Hematopoietic multipotent progenitor cell treated with erythropoietin and hydrocortisone succinate and interleukin-3 and kit ligand, for 6 days (in vitro differentiated cells): ENCODE measurements around the gene IQSEC3.

Source experiments
- DNase-seq: peaks from one replicate; pipeline ENCODE4 v3.0.0-alpha.2; 2015

IQSEC3 gene

DNA sequence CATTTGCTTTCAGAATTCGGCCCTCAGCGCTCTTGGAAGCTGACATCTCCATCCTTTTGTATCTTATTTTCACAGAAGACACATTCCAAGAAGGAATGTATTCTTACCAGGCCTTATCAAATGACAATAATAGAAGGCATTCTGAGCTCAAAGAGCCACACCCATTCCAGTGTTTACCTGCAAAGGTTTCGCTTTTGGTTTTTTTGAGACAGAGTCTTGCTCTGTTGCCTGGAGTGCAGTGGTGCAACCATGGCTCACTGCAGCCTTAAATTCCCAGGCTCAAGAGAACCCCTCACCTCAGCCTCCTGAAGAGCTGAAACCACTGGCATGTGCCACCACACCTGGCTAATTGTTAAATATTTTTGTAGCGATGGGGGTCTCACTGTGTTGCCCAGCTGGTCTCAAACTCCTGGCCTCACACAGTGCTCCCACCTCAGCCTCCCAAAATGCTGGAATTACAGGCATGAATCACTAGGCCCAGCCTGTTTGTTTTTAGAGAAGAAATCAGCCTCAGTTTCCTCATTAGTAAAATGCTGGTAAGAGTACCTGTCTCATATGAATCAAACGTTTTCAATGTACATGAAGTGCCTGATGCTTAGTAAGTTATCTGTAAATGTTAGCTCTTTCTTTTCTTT lies 78.2 kb downstream of the IQSEC3 start:
- DNase-seq = no peak

GRCh38 chr12:145369-145960 lies 78.9 kb downstream of the IQSEC3 start:
- DNase-seq = no peak

DNA sequence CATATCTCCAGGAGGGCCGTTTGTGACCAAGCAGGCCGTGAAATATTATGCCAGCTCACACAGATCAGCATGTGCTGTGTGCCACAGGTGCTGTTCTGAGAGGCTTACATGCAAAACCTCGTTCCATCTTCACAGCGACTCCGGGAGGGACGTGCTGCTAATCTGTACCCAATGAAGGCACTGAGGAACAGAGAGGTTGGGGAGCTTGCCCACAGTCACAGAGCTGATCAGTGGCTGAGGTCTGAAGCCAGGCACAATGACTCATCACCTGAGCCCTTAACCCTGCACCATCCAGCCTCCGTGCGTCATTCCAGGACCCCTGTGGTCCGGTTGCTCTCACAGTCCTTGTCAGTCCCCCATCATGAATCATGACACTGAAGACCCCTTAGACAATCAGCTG lies 80.7 kb downstream of the IQSEC3 start:
- no peak for DNase-seq

- DNase-seq = no peak
These were observed 82.3 kb downstream of the IQSEC3 start for GRCh38 chr12:148676-149416.

- DNase-seq = no peak
These were observed 85.0 kb downstream of the IQSEC3 start for GRCh38 chr12:151579-151978.

DNA sequence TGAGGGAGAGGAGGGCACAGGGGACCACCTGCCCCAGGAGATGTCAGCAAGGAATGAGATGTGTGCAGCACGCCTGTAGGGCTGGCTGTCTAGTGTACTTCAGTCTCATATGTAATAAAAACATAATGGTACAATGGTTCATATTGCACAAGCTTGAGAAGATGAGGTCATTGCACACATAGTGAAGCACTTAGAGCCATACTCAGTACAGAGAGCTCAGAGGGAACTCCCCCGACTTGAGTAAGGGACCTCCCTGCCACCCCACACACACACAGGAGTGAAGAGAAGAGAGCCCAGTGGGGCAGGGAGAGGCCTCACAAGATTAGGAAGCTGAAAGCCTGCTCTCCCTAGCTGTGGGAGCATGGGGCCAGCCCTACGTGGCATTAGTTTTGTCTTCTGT lies 85.9 kb downstream of the IQSEC3 start:
- no peak for DNase-seq

DNA sequence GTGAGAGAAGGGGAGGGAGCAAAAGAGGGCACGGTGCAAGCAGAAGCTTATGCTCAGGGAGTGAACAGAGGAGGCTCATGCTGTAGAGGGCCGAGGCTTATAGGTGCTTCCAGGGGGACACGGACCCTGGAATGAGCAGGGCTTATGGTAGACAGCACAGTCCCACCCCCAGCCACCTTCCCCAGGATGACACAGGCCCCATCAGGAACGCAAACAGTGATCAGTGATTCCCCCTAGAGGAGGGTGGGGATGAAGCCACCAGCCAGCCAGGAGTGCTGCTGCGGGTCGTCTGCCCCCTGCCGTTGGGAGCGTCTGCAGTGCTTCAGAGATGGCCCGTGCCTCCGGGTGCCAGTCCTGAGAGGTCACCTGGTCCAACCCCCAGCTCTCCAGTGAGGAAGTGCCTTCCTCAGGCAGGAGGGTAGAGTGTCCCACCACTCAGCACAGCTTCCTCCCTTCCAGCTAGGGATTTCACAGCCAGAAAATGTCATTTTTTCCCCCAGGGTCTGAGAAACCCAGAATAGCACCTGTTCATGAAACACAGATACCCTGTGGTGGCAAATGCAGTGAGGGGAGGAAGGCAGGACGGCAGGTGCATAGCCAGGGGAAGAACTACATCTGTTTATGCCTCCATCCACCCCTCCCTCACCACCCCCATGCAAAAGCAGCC lies 86.6 kb downstream of the IQSEC3 start:
- DNase-seq = peak; percentile 93

- no peak for DNase-seq
These were observed 87.5 kb downstream of the IQSEC3 start for GRCh38 chr12:154058-154457.

DNA sequence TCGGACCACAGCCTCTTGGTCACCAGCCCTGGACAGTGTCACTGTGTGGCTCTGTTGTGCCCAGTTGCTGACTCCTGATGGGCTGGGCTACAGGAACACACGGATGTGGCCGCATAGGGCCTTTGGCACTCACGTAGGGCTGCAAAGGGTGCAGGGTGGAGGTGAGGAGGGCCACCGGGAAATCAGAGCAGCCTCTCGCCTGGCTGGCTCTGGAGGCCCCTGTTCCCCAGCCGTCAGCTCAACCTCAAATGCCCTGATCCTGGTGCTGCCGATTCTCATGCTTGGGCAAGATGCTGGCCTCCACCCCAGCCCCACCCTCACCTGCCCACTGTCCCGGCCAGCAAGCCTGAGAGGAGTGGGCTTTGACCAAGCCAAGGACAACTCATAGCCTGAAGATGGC lies 88.4 kb downstream of the IQSEC3 start:
- DNase-seq = no peak

- no peak for DNase-seq
These were observed 89.1 kb downstream of the IQSEC3 start for GRCh38 chr12:155646-156045.

DNA sequence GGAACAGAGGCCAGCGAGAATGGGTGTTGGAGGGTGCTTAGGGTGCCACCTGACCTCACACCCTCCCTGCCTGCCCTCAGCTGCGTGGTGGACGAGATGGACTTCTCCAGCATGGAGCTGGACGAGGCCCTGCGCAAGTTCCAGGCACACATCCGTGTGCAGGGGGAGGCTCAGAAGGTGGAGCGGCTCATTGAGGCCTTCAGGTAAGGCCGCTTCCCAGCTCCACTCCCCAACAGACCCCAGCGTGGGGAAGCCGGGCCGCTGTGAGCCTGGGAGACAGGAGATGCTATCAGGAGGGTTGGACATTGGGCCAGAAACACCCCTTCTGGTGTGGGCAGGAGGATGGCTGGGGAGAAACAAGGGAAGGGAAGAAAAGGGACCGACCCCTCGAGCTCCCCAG lies 90.4 kb downstream of the IQSEC3 start:
- DNase-seq = no peak

DNA sequence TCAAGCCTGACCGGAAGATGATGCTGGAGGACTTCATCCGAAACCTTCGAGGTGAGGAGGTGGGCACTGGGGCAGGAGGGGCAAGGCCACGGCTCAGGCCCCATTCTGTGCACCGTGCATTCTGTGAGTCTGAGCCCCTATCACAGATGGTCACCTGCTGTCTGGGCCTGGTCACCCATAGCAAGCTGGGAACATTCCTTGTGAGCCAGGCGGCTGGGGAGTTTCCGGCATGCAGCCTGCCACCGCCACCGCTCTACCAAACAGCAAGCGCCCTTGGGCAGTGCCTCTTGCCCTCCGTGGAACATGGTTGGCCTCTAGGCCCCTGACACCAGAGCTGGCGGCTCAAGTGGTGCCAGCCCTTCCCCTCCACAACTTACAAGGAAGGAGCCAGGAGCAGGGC lies 91.1 kb downstream of the IQSEC3 start:
- no peak for DNase-seq

DNA sequence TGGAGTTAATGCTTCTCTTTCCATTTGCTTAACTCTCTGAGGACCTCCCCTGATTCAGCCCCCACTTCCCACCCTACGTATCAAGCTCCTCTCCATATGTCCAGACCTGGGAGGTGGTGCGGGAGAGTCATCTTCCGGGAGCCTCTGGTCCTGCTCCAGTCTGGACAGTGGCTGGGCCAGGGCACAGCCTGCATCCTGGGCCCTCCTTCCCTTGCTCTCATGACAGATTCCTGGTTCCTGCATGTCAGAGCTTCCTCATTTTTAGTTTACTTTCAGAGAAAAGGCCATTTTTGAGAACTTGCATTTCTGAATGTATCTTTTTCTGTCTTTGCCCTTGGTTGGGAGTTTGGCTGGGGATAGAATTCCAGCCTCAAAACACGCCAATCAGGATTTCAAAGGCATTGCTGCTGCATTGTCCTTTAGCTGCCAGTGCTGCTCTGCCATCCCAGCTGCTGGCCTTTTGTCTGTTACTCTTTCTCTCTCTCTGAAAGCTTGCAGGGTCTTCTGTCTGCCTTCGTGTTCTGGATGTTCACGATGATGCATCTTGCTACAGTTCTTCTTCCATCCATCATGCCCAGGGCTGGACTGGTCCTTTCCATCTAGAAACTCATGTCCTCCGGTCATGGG lies 92.7 kb downstream of the IQSEC3 start:
- no peak for DNase-seq

- DNase-seq = no peak
These were observed 94.3 kb downstream of the IQSEC3 start for GRCh38 chr12:160858-161257.

- no peak for DNase-seq
These were observed 95.3 kb downstream of the IQSEC3 start for GRCh38 chr12:161823-162222.

DNA sequence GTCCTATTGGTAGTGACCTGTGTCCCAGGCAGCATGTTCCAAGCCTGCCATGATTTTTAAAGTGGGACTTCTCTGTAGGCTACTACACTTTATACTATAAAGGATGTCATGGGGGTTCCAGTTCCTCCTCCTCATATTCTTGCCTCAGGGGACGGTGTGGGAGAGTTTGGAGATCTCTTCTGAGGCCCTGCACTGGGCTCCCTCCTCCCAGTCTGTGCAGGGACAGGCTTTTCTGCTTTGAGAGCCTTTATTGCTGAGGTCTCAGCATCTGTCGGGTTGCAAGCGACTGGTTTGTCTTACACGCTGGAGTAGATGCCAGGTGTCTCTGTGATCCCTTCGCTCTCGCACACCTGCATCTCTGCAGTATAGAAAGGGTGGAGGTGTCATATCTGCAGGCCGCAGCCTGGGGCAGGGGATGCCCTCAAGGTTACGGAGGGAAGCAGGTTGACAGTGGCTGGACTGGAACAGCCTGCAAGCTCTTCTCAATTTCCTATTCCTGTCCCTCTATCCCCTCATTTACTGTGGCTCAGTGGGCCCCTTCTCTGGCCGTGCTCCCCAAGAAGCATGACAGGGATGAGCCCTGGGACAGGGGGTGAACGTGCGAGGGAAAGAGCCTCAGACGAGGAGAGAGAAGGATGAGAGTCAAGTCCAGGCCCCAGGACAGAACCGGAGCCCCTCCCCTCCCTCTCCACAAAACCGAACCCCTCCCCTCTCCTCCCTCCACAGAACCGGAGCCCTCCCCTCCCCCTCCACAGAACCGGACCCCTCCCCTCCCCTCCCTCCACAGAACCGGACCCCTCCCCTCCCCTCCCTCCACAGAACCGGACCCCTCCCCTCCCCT lies 96.1 kb downstream of the IQSEC3 start:
- peak; percentile 36 for DNase-seq

DNA sequence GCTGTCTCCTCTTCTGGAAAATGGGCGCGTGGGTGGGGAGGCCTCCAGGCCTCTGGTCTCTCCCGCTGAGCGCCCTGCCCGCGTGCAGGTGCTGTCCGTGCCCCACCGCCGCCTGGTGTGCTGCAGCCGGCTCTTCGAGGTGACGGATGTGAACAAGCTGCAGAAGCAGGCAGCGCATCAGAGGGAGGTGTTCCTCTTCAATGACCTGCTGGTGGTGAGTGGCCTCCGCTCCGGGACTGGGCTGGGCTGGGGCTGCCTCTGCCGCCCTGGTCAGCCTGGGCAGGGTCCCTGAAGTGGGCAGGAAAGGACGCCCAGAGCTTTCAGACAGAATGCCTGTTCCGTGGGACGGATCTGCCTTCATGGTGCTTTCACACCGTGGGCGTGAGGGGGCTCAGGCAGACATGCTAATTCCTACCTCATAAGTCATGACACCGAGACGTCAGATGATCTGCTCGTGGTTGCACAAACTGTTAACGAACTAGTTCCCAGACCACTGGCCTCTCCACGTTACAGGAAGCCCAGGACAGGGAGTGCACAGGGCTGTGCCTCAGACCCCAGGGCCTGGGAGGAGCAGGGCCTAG lies 96.9 kb downstream of the IQSEC3 start:
- DNase-seq = peak; percentile 39

DNA sequence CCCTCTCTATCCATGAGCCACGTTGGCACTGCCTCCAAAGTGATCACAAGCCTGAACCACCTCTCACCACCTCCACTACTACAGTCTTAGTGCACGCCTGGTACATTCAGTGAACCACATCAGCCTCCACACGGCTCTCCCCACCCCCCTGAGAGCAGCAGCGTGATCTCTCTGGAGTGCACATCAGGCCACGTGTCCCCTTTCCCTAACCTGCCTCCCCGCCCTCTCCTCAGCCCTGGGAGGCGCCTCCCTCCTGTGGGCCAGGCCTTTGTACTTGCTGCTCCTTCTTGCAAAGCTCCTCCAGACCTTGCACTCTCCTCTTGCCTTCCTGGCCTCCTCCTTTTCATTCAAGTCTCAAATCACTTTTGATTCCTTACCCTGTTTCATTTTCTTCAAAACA lies 97.6 kb downstream of the IQSEC3 start:
- peak; percentile 90 for DNase-seq

DNA sequence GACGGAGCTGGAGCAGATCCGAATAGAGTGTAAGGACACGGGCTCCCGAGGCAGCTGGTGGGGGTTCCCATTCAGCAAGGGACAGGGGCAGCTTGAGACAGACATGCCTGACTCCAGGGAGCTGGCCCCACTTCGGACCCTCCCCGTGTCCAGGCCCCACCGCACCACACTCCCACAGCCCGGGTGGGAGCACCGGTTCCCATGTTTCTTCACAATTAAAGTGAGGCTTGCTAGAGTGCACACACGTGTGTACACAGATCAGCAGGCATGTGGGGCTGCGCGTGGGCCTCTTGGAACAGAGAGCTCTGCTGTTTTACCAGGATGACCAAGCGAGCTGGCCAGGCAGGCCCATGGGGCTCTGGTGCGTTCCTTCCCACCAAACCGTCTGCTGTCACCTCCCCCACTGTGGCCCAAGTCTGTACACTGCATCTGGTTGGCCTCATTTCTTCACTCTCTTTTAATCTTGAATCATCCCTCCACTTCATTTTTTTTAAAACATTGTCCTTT lies 99.3 kb downstream of the IQSEC3 start:
- DNase-seq = no peak

DNA sequence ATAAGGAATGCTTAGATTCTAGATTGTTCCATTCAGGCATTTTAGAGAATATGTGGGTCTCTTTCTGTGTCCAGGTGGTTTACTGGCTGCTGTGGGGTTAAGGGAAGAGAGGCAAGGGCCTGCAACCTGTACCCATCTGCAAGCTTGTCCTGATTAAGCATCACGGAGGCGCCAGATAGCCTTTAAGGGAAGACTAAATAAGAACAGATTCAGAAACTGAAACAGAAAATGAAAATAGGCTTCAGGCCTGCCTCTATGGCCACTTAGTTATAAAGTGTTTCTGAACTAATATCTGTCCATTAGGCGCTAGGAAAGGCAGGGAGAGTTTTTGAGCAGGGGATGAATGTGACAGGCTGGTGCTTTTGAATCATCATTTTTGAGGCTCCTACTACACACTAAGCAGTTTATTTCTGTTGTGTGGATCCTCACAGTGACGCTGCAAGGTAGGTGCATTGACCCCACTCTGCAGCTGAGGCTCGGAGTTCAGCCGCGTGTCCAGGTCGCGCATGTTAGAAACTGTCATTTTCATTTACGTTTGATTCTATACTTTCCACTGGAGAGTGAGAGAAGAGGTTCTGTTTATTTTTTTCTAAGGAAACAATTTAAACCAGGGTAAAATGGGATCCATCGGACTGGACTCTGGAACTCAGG lies 100.0 kb downstream of the IQSEC3 start:
- peak; percentile 39 for DNase-seq

GRCh38 chr12:167959-168600 lies 101.5 kb downstream of the IQSEC3 start:
- DNase-seq = no peak
